Measurements from ENCODE around the gene ASXL1. TPM values are rescaled to one million over a fixed set of nuclear protein-coding genes. Genes with fewer than 3 reads are reported as not detected.

Gene ASXL1
- total RNA-seq, 1 experiment from 2014 or later, result 52.2 TPM

- BruUV-seq (replicated peaks), result no TSS peak
- H3K79me2 ChIP-seq (ENCODE audit: insufficient read depth, low read length), result peaks cover 98% of the 10 kb centered on the region
- POLR2A ChIA-PET, result no interaction called here
- no peak overlapping the region for H2AFZ ChIP-seq (ENCODE audit: low read depth, low read length, poor library complexity, severe bottlenecking)
- H3K36me3 ChIP-seq (ENCODE audit: control insufficient read depth in 1 of 2, insufficient read depth in 2 of 2, low read length in 2 of 2), result peaks cover 3 to 12% of the 10 kb centered on the region in 2 experiments; a peak in 2 of 4 replicates
- no peak overlapping the region for H3K4me3 ChIP-seq (replicated peaks in 1 of 2; ENCODE audit: low read depth in 1 of 2, low read length in 2 of 2)
- H3K9me3 ChIP-seq (ENCODE audit: control insufficient read depth in 1 of 2, insufficient read depth in 1 of 2, low read depth in 1 of 2, low read length in 2 of 2), result no peaks in the 10 kb centered on the region
- H3K27me3 ChIP-seq (ENCODE audit: insufficient read depth, low read length), result no peaks in the 10 kb centered on the region
- H3K9me2 ChIP-seq (ENCODE audit: insufficient read depth), result no peaks in the 10 kb centered on the region
- TF ChIP-seq EZH2phosphoT487 (IDR thresholded peaks at IDR 0.05; ENCODE audit: borderline replicate concordance) (no peak), FOSL1 (IDR thresholded peaks at IDR 0.05; ENCODE audit: low read depth) (no peak), ELF1 (IDR thresholded peaks at IDR 0.05; ENCODE audit: borderline replicate concordance, low read depth) (no peak), TCF7L2 (IDR thresholded peaks at IDR 0.05; ENCODE audit: borderline replicate concordance, extremely low read depth, insufficient read depth, insufficient read length) (no peak), SP1 (IDR thresholded peaks at IDR 0.05; ENCODE audit: low read depth) (no peak), POLR2AphosphoS5 (IDR thresholded peaks at IDR 0.05; ENCODE audit: low read depth, low read length) (no peak), REST (IDR thresholded peaks at IDR 0.05; ENCODE audit: low read depth) (no peak), YY1 (IDR thresholded peaks at IDR 0.05; ENCODE audit: extremely low read depth, insufficient replicate concordance, low read depth, low read length) (no peak)
- intact Hi-C loops (cut with micrococcal nuclease), result no loop called here
- no peak overlapping the region for H3K27ac ChIP-seq (ENCODE audit: low read depth, low read length)
- peaks cover 12 to 13% of the 10 kb centered on the region in 2 experiments; a peak in 3 of 4 replicates for H3K4me1 ChIP-seq (ENCODE audit: control insufficient read depth in 1 of 2, insufficient read depth in 2 of 2, low read length in 2 of 2)
- no peak for ATAC-seq
- no peak overlapping the region for H3K9ac ChIP-seq (ENCODE audit: low read length)
- CTCF ChIA-PET, result no interaction called here
- DNase-seq (ENCODE audit: low read depth, low spot score), result no peak
- H3K4me2 ChIP-seq (ENCODE audit: low read length), result no peak overlapping the region
- 0 out of 2 replicates have a peak, but pooled peaks cover 9% of the 10 kb centered on the region for H4K20me1 ChIP-seq (ENCODE audit: insufficient read depth)
- RAD21 ChIA-PET (ENCODE audit: low non-redundant PET in 1 of 2, low total read pairs in 2 of 2, uncharacterized antibody in 2 of 2, unreplicated experiment in 2 of 2), result no interaction called here
These were observed 5.4 kb downstream of the ASXL1 start for GRCh38 chr20:32363492-32363891.
